Small intestine (tissue), 7 donors: ENCODE measurements around the gene PLXDC2. TPM values are rescaled to one million over a fixed set of nuclear protein-coding genes. Genes with fewer than 3 reads are reported as not detected.

Source experiments
- DNase-seq, 2 donors: peaks; one replicate each; pipeline versions ENCODE4 v3.0.0 to v3.0.0-alpha.2; 2013
- FAIRE-seq: peaks from 2 replicates; lab custom pipeline; 2012; peaks lifted over from hg19 to GRCh38; lab: Jason Lieb, UNC
- H3K27ac ChIP-seq, 3 donors: one replicate each; pipeline ENCODE4 v1.5.1; 2013; ENCODE audit warnings: low read length in 2 of 3, mild to moderate bottlenecking in 2 of 3, control low read depth in 1 of 3, inconsistent platforms in 1 of 3, low read depth in 1 of 3, moderate library complexity in 1 of 3
- H3K27me3 ChIP-seq, 3 donors: one replicate each; pipeline ENCODE4 v1.6.1; 2013; ENCODE audit warnings: low read length in 3 of 3, inconsistent platforms in 1 of 3; ENCODE audit not compliant: control insufficient read depth in 3 of 3, insufficient read depth in 3 of 3
- H3K36me3 ChIP-seq, 3 donors: one replicate each; pipeline ENCODE4 v1.6.1; 2013; ENCODE audit warnings: low read length in 3 of 3, inconsistent platforms in 1 of 3, low read depth in 1 of 3, mild to moderate bottlenecking in 1 of 3, moderate library complexity in 1 of 3; ENCODE audit not compliant: control insufficient read depth in 3 of 3, insufficient read depth in 2 of 3
- H3K4me1 ChIP-seq, 3 donors: one replicate each; pipeline ENCODE4 v1.6.1; 2013; ENCODE audit warnings: low read length in 2 of 3, inconsistent platforms in 1 of 3, low read depth in 1 of 3, mild to moderate bottlenecking in 1 of 3, moderate library complexity in 1 of 3; ENCODE audit not compliant: control insufficient read depth in 3 of 3, insufficient read depth in 2 of 3
- H3K4me3 ChIP-seq, 3 donors: one replicate each; pipeline ENCODE4 v1.5.1; 2013; ENCODE audit warnings: low read length in 3 of 3, control low read depth in 1 of 3, inconsistent platforms in 1 of 3, low read depth in 1 of 3, mild to moderate bottlenecking in 1 of 3, moderate library complexity in 1 of 3
- H3K9me3 ChIP-seq, 2 donors: one replicate each; pipeline ENCODE4 v1.6.1; 2013; ENCODE audit warnings: low read depth in 1 of 2, low read length in 1 of 2; ENCODE audit not compliant: control insufficient read depth in 2 of 2, insufficient read depth in 1 of 2
- WGBS, 3 donors: extraction: QIAGEN DNeasy Blood & Tissue Kit; methylation state at CpG; one replicate each; pipeline ENCODE4 v1.1.7; 2013; 5-methylcytosine and 5-hydroxymethylcytosine counted together
- polyA plus RNA-seq, 4 donors: library from polyadenylated mRNA; stranded (reverse) in 3 of 4; unstranded in 1 of 4; fragments of 200-250 nt in 3 of 4; fragments of 120-200 nt in 1 of 4; gene quantifications; one replicate each; pipeline versions ENCODE4 v1.2.1 to v1.2.3, GENCODE V29; 2013
- donor health status: healthy with polysubstance abuse.
- donor health status: control.
- donor health status: control.
- donor health status: Bipolar disorder and iron deficiency.
- donor health status: healthy.

PLXDC2 gene
- polyA plus RNA-seq, 4 donors = 0.81 to 18.3 (median 3.4) TPM

GRCh38 chr10:19803676-19804075 is 12.6 kb upstream of the PLXDC2 start:
- no peak for FAIRE-seq
- no peaks in the 10 kb centered on the region for H3K4me1 ChIP-seq
- peak in 1 of 2 donors; percentile 31 for DNase-seq
- H3K36me3 ChIP-seq = no peaks in the 10 kb centered on the region
- H3K4me3 ChIP-seq = no peak overlapping the region
- no peak overlapping the region for H3K27ac ChIP-seq
- no peaks in the 10 kb centered on the region for H3K27me3 ChIP-seq
- WGBS, 3 donors = 56 to 70% (median 57%) methylated on average over 2 of the region's 2 CpGs
- H3K9me3 ChIP-seq = peaks cover 0 to 12% of the 10 kb centered on the region in 2 donors

DNA sequence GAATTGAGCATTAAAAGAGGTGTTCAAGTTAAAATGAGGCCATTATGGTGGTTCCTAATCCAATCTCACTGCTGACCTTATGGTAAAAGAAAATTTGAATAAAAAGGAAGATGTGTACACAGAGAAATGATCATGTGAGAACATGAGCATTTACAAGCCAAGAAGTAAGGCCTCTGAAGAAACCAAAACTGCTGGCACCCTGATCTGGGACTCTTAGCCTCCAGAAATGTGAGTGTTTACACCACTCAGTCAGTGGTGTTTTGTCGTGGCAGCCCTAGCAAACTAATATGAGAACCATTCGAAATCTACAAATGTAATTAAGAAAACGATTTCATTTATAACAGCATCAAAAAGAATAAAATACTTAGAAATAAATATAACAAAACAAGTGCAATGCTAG is 6.8 kb upstream of the PLXDC2 start:
- Histone ChIP-seq H3K9me3 (peaks cover 0 to 6% of the 10 kb centered on the region in 2 donors), H3K4me3 (no peak overlapping the region), H3K36me3 (no peaks in the 10 kb centered on the region), H3K27me3 (no peaks in the 10 kb centered on the region), H3K27ac (no peak overlapping the region), H3K4me1 (no peaks in the 10 kb centered on the region)
- DNase-seq = no peak
- no peak for FAIRE-seq
- WGBS, 3 donors = 84 to 91% (median 90%) methylated on average over 3 of the region's 3 CpGs

DNA sequence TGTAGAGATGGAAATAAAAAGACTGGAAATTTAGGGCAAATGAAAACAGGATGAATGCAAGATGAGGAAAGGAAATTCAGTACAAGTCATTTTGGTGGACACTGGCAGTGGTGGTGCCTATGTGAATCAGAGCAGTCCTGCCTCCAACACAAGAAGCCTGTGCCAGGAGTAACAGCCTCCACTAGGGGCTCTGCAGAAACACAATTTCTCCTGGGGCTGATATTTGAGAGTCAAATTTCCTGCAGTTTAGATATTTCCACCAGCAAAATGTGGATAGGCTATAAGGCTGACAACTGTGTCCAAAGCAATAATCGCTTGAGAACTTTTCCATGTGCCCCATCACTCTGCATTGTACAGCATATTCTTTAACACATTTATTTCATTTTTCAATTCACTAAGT is 4.7 kb upstream of the PLXDC2 start:
- H3K36me3 ChIP-seq = no peaks in the 10 kb centered on the region
- no peaks in the 10 kb centered on the region for H3K27me3 ChIP-seq
- H3K4me3 ChIP-seq = no peak overlapping the region
- WGBS, 3 donors = 85 to 97% (median 96%) methylated on average over 1 of the region's 1 CpG
- no peaks in the 10 kb centered on the region for H3K9me3 ChIP-seq
- DNase-seq (peak; percentile 8 to 9), FAIRE-seq (no peak)
- H3K27ac ChIP-seq = no peak overlapping the region
- peaks cover 0 to 2% (median 0%) of the 10 kb centered on the region in 3 donors for H3K4me1 ChIP-seq

DNA sequence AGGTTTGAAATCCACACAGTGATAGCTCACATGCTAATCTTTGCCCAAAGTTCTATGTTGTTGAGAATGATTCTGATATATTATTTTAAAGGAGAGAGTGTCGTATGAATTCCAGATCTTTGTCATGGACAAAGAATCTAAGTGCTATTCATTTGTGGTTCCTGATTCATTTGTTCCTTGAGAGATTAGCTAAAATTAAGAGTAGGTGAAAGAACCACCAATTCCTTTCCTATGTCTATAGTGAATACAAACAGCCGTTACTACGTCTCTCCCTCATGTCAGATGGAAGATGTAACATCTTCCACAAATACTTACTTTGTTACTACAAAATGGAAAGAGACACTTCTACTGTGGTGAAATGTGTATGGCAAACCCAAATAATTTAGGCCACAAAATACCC is 3.3 kb upstream of the PLXDC2 start:
- DNase-seq = no peak
- no peak for FAIRE-seq
- 80 to 91% (median 82%) methylated on average over 3 of the region's 3 CpGs for WGBS, 3 donors
- no peaks in the 10 kb centered on the region for H3K36me3 ChIP-seq
- no peaks in the 10 kb centered on the region for H3K27me3 ChIP-seq
- no peak overlapping the region for H3K27ac ChIP-seq
- no peak overlapping the region for H3K4me3 ChIP-seq
- H3K9me3 ChIP-seq = no peaks in the 10 kb centered on the region
- H3K4me1 ChIP-seq = peaks cover 0 to 2% (median 2%) of the 10 kb centered on the region in 3 donors

GRCh38 chr10:19815036-19815730 is 1.0 kb upstream of the PLXDC2 start:
- DNase-seq = peak; percentile 7 to 28
- WGBS, 3 donors = 1 to 7% (median 2%) methylated on average over 31 to 33 of the region's 33 CpGs

GRCh38 chr10:19815731-19816410 is 361 bp upstream of the PLXDC2 start:
- FAIRE-seq (no peak), DNase-seq (peak; percentile 50 to 82)
- Histone ChIP-seq H3K4me3 (peak overlapping the region; percentile 52 to 91 (median 76)), H3K4me1 (peaks cover 0 to 2% (median 2%) of the 10 kb centered on the region in 3 donors), H3K27me3 (no peaks in the 10 kb centered on the region), H3K27ac (peak overlapping the region; percentile 8 to 87 (median 77)), H3K36me3 (peaks cover 0 to 4% (median 0%) of the 10 kb centered on the region in 3 donors), H3K9me3 (no peaks in the 10 kb centered on the region)
- 0 to 2% (median 1%) methylated on average over 21 to 57 of the region's 57 CpGs for WGBS, 3 donors

More at GRCh38 chr10:19815036-19815730, 1.0 kb upstream of the PLXDC2 start:
- no peak for FAIRE-seq
- Histone ChIP-seq H3K4me3 (peak overlapping the region; percentile 52 to 91 (median 76)), H3K4me1 (peaks cover 0 to 2% (median 2%) of the 10 kb centered on the region in 3 donors), H3K27ac (peak overlapping the region; percentile 8 to 87 (median 77)), H3K27me3 (no peaks in the 10 kb centered on the region), H3K9me3 (no peaks in the 10 kb centered on the region), H3K36me3 (no peaks in the 10 kb centered on the region)

DNA sequence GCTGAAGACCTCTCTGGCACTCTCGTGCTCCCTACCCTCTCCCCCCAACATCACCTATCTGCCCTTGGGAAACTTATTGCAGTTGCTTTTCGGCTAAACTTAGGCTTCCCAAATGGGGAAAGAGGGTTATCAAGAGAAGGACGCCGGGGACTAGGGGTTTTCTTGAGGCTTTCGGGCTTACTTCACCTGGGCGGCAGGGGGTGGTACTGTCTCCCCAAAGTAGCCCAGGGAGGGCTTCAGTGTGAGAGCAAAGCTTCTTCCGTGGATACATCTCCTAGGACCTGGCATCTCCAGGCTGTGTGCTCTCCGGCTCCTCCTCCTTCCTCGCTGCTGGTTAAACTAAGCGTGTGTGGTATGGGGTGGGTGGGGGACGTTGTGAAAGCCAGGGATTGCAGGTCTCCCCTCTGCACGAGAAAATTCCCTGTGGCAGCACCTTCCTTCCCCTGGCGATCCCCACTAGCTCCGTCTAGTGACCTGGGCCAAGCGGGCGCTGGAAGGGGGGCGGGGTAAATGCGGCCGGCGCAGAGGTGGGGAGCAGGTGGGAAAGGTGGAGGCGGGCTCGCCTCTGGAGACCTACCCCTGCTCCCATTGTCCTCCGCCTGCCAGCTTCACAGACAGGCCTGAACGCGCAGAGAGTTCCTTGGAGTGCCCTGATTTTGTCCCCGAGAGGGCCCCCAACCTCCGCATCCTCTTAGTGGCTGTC is 1.1 kb downstream of the PLXDC2 start:
- H3K27me3 ChIP-seq = no peaks in the 10 kb centered on the region
- 0 to 1% (median 1%) methylated on average over 16 to 27 of the region's 27 CpGs for WGBS, 3 donors
- peak overlapping the region; percentile 17 to 87 (median 77) for H3K27ac ChIP-seq

DNA sequence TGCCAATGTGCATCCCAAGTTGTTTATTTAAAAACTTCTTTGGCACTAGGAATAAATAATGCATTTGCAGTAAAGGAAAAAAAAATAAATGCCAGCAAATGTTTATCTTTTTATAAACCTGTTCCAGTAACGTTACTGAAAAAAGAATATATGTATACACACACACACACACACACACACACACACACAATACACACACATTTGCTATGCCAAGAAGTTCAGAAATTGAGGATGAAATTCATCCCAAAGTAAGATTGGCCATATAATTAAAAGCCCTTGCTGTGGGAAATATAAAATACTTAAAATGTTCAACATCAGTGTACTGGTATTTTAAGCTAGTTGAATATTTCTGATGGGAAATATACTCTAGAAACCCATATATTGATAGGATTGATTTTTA is 2.6 kb downstream of the PLXDC2 start:
- Histone ChIP-seq H3K4me1 (peaks cover 0 to 2% (median 2%) of the 10 kb centered on the region in 3 donors), H3K36me3 (peaks cover 0 to 7% (median 0%) of the 10 kb centered on the region in 3 donors), H3K9me3 (no peaks in the 10 kb centered on the region), H3K27me3 (no peaks in the 10 kb centered on the region), H3K27ac (no peak overlapping the region), H3K4me3 (no peak overlapping the region)
- 15 to 42% (median 33%) methylated on average over 1 of the region's 1 CpG for WGBS, 3 donors
- FAIRE-seq (no peak), DNase-seq (no peak)

More for the DNA sequence above, 1.1 kb downstream of the PLXDC2 start:
- Histone ChIP-seq H3K4me3 (peak overlapping the region; percentile 46 to 91 (median 76)), H3K9me3 (no peaks in the 10 kb centered on the region), H3K4me1 (peaks cover 0 to 2% (median 2%) of the 10 kb centered on the region in 3 donors), H3K36me3 (peaks cover 0 to 7% (median 0%) of the 10 kb centered on the region in 3 donors)
- DNase-seq (peak; percentile 25 to 58), FAIRE-seq (no peak)
